GM23248 (cell line): ENCODE data around the gene ANKRD6.

ENCODE experiments used
- EZH2 ChIP-seq: fragments of 200-600 bp; sonication (generic); IDR thresholded peaks from 2 replicates; pipeline ENCODE4 v1.6.1; 2018; ENCODE audit warnings: antibody characterized with exemption, mild to moderate bottlenecking; ENCODE audit not compliant: insufficient read depth, poor library complexity, severe bottlenecking
- EZH2phosphoT487 ChIP-seq: fragments of 200-600 bp; sonication (generic); IDR thresholded peaks from 2 replicates; pipeline ENCODE4 v1.6.1; 2018; ENCODE audit warnings: antibody characterized with exemption, moderate library complexity, mild to moderate bottlenecking, low read depth; ENCODE audit not compliant: insufficient read depth

GRCh38 chr6:89678531-89678930, 245.6 kb downstream of the ANKRD6 start:
- no peak for TF ChIP-seq EZH2
- TF ChIP-seq EZH2phosphoT487, result no peak
